Hepatic stellate cell (primary cell): Measurements from ENCODE around the gene PRAC1.

ENCODE experiments used
- DNase-seq: peaks from one replicate; pipeline ENCODE4 v3.0.0; 2011; ENCODE audit warnings: low spot score

Gene PRAC1

DNA sequence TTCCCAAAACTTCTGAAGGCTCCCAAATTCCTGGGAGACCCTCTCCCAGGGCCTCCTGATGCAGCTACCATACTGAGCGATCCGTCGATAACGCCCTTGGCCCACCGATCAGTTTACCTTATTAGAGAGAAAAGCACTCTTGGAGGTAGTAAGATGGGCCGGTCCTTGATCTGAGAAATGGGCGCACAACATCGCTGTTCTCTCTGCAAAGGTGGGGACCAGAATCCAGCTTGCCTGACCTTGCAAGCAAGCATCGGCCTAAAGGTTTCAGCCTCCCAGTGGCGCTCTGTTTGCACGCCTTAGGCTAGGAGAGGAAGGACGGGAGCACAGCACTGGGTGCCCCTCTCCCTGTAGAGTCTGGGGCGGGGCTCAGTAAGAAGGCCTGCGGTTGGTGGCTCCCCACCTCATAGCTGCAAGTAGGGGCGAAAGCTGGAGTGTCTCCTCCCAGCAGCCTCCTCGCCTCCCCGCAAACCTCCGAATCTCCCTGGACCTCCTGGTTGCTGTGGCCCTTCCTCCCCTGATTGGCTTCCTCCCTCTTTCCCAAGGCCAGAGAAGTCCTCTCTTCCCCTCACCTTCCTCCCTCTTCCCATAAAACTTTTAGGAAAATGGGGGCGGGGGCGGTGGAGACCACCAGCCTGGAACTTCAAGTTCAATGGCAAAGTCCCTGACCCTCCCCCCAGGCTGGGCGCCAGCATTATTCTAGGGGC, at the start of gene PRAC1:
TSS of gene PRAC1 (minus strand) at position 318 of the 707 bp plus-strand sequence. CDS start at position 192, 126 bp downstream.
- DNase-seq, result no peak

DNA sequence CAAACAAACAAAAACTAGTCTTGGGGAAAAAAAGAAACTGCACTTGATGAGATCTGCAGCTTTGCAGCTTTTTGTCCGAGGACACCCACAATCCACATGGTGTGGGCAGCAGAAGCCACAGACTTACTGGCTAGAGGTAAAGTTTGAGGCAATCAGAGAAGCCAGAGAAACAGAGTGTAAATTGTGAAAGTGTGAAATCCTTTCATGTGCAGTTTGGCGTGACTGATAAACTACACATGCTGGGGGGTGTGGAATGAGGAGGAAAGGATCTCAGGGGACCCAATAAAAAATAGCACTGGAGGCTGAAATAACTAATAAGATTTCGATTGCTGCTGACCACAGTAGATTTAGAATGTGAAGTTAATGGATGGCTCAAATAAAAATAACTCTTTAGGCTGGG, 48.6 kb upstream of the PRAC1 start:
- no peak for DNase-seq

DNA sequence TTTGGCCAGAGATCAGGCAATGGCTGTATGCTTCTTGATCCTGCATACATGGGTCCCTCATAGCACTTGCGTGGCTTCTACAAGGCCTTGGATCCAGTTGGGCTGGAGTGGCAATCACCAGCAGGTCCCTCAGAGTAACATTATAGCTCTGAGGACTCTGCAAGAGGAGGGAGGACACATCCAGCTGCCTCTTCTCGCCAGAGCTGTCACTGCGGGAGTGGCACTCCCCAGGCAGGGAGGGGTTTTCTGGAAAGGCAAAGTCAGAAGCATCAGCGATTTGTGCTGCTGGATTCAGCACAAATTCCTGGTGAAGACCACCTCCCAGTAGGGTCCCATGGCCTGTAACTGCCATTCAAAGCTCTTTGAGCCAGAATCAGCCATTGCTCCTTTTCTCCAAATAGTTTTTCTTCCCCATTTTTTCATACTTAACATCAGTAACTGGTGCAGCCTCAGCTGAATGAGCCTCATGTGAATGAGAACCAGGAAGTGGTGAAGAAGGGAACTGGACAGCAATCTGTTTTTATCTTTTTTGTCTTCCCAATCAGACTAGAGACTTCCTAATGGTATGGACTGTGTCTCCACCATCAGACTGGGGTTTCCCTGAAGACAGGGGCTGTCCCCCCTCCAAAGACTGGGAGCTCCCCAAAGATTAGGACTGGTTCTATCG, 46.8 kb upstream of the PRAC1 start:
- DNase-seq, result no peak

DNA sequence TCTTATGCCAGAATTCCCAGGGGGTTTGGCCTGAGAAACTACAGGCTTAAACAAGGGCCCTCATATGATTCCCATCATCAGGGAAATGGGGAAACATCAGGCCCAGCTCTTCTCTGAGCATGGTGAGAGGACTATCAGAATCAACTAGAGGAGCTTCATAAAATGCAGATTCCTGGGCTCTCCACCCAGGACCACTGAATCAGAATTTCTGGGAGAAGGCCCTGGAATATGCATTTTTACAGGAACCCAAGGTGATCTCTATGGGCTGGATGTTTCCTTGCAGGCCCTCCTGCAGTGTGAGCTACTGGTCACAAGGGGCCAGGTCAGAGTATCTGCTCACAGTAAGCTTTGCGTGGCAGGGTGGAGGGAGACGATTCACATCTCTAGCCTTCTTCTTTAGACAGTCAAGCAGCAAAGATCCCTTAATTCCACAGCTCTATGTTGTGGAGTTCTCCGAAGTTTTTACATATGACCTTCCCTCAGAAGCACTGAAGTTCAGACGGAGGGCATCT, 45.0 kb upstream of the PRAC1 start:
- no peak for DNase-seq

DNA sequence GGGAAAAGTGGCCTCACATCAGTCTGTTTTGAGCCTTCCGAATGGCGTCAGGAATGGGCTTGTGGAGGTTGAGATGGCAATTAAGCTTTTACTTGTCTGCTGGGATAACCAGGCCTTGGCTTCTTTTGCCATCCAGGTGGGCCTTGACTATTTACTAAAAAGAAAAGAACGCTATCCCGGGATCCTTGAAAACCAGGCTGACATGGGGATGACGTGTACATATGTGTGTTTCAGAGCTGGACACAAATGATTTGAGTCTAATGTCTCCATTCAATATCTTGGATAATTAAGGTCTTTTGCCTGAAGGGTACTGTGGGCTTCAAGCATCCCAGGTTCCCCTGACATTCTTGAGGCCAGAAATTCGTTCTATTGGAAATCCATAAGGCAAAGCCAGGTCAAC, 38.8 kb upstream of the PRAC1 start:
- no peak for DNase-seq

DNA sequence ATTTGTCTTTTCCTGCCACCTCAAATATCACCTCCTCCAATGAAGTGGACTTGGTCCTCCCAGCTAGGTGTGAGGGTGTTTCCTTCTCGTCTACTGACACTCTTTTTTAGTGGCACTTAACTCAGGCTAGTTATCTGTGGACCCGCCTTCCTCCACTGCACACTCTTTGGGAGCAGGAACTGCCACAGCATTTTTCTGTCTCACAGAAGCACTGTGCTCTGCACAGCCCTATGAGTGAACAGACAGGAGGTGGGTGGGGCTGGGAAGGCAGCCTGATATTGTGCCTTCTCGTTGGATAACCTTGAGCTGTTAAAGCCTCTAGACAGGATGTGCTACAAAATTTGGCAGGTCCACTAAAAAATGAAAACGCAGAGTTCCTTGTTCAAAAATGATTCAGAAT, 38.1 kb upstream of the PRAC1 start:
- DNase-seq, result no peak

DNA sequence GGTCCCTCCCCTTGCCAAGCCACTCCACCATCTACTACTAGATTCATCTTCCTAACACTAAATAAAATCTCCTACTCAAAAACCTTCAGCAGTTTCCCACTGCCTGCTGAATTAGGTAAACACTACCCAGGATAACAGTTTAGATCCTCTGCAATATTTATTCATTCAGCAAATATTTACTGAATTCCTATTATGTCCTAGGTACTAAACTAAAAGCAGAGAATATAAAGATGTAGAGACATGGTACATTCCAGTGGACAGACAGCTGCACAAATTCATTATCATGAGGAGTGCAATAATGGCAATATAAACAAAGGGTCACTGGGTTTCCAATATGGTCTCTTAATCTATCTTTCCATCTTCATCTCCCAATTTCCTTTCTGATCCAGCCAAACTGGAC, 37.0 kb upstream of the PRAC1 start:
- DNase-seq, result no peak

DNA sequence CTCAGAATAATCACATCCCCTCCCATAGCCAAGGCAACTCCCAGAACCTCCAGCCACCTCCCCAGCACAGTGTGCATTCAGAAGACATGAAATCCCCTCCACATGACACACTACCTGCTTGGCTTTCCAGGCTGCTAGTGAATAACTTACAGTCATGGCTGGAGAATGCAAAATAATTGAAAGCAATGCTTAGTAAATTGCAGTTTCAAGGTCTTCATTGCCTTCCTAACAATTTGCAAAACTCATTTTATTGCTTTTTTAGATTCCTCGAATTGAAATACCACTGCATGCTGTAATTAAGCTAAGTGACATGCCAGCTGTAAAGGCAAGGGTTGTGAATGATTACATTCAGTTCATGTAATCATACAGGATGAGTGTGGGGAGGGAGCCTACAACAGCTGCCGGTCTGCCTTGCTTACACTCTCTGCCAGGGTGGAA, 35.2 kb upstream of the PRAC1 start:
- no peak for DNase-seq

DNA sequence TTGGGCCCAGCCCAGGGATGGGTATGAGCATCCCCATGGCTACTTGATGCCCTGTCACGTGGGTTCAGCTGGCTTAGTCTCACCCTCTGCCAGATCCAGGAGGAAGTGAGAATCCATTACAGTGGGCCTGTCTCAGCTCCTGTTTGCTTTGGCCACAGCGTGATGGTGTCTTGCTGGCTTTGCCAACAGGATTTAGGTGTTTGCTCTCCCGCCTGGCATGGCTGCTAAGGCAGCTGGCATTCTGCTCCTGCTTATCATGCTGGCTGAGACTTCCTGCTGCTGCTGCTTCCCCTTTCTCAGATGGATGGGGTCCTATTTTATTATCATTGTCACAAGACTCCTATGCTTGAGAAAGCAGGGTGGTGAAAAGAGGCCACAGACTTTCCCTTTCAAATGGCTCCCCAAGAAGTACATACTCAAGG, 34.5 kb upstream of the PRAC1 start:
- DNase-seq, result no peak

DNA sequence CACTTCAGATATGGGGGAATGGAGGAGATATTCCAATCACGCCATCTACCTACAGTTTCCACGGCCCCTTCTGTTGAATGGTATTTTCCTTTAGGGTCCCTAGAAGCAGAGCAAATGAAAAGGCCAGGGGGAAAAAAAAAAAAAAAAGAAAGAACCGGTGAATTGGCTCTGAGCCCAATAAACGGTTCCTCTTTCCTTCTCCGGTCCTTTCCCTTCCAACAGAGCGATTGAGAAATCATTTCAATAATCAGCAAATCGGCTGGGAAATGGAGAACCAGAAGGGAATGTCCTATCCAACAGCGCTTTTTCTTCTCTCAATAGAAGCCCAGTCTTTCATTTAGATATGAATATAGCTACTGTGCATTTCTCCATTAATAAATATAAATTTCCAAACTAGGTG, 33.0 kb upstream of the PRAC1 start:
- DNase-seq, result no peak

DNA sequence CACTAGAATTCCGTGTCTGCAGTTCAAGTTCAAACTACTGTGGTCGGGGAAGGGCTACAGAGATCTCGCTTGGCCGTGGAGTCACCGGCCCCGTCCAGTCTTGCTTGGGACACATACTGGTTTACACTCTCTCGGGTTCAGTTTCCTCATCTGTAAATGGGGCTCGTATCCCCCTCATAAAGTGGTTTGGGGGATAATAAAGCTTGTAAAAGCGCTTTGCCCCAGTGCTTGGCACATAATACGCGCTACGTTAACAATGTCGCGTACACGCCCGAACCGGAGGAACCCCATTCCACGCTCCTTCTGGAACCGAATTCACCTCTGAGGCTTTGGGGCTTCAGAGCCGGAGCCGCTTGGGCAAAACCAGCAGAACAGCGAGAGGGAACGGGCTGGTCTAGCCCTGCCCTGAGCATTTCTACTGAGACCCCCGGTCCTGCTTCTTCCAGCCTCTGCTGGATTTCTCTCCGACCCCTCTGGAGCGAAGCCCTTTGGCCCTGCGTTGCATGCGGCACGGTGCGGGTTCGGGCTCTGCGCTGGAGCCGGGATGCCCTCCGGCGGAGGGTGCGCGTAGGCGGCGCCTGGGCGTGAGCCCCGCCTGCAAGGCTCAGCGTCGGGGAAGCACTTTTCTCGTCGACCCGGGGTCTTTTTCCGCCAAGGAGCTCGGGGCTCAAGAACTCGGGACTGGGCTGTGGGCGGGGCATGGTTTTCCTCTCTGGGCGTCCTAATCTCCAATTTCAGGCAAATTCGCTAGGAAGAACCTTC, 32.4 kb upstream of the PRAC1 start:
- DNase-seq, result no peak

DNA sequence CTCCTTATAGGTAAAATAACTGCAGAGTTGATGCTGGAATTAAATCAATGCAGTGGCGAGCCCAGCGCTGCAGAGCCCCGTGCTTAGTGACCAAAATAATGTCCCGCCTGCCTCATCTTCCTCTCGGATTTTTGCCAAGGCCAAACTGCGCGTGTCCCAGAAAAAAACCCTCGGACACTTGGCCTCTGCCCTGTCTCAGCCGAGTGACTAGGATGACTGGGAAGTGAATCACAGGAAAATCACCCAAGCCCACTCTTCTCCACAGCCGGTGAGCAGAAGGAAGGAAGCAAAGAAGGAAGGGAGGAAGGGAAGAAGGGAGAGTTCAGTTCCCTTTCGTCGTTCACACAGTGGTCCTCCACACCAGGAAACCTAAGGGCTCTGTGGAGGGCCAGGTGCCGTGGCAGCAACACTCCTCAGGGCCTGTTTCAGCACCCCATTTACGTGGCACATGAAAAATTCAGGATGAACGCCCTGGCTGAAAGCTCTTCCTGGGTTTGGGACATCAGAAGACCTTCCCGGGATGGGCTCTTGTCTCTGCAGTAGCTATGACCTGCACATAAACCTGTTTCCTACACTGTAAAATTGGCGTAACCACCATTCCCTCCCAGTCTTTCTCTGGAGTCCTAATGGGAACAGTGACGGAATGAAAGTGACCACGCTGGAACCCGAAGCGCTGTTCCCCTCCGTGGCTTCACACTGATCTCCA, 31.6 kb upstream of the PRAC1 start:
- DNase-seq, result peak; percentile 41

DNA sequence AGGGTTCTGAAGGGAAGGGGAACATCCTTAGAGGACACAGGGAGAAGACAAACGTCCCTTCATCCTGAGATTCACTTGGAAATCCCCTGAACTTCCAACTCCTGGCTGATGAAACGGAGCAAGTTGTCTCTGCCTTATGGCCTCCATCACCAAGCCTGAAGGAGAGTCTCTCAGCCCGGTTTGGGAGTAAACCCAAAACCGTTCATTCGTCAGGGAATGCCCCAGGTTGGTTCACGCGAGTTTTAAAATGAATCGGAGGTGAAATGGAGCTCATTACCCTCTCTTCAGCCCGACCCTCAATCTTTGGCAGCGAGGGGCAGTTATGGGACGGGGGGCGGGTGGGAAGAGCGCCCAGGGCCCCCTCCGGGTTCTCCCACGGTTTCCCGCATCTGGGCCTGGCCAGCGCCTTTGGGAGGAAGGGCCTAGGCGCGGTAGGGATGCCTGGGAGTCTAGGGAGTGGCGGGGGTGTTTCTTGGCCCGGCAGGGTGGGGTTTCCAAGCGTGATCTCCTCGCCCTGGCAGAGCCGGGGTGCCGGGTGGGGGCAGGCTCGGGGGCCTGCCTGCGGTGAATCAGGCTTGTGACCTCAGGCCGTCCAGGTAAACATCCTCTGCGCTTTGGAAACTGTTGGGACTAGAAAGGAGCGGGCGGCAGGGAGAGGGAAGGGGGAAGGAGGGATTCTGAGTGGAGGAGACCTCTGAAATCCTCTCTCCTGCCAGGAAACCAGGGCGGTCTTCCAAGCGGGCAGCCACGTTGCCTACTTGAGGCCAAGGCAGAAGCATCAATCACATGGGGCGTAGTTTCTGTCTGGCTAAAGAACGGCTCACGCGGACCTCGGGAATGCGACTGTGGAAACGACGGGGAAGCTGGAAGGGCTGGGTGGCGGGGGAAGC, 30.3 kb upstream of the PRAC1 start:
- no peak for DNase-seq

DNA sequence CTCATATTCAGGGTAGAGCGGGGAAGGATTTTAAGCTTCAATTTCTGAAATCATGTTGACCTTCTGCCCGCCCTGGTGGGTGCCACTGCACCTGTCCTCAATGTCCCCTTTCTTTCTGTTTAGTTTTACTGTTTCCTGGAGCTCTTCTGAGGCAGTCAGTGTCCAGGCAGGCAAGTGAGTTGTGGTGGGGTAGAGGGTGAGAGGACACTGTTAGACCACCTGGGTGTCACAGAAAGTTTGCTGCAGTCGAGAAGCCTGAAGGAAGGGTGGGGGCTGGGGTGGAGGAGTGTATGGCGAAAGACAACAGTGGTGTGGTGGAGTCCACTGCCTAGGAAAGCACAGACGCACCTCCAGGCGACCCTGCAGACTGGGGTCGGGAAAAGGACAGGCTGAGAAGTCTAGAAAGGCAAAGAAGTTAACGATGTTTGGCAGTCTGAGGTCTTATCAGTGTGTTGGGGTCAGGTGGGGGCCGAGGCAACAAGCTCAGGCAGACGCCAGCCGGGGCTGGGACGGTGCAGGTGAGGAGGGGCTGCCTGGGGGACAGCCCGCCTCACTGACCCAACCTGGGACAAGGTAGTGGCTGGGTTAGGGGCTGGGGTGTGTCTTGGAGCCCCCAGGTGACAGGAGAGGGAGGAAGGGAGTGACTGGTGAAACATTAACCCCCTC, 29.5 kb upstream of the PRAC1 start:
- DNase-seq, result no peak

DNA sequence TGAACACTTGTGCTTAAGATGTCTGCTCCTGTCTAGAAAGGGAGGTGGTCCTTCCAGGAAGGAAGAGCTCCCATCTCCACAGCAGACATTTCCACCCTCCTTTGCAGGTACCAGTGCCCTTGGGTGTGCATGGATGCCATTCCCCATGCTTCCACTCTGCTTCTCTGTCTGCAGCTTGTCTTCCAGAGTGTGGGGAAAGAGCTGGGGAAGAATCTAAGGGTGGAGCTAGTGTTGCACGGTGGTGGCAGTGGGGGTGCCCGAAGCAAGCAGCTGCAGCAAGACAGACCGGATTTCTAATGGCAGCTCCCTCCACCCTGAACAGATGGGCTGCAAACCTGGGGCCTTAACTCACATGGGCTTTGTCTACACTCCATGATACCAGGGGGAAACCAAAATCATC, 28.9 kb upstream of the PRAC1 start:
- DNase-seq, result no peak

DNA sequence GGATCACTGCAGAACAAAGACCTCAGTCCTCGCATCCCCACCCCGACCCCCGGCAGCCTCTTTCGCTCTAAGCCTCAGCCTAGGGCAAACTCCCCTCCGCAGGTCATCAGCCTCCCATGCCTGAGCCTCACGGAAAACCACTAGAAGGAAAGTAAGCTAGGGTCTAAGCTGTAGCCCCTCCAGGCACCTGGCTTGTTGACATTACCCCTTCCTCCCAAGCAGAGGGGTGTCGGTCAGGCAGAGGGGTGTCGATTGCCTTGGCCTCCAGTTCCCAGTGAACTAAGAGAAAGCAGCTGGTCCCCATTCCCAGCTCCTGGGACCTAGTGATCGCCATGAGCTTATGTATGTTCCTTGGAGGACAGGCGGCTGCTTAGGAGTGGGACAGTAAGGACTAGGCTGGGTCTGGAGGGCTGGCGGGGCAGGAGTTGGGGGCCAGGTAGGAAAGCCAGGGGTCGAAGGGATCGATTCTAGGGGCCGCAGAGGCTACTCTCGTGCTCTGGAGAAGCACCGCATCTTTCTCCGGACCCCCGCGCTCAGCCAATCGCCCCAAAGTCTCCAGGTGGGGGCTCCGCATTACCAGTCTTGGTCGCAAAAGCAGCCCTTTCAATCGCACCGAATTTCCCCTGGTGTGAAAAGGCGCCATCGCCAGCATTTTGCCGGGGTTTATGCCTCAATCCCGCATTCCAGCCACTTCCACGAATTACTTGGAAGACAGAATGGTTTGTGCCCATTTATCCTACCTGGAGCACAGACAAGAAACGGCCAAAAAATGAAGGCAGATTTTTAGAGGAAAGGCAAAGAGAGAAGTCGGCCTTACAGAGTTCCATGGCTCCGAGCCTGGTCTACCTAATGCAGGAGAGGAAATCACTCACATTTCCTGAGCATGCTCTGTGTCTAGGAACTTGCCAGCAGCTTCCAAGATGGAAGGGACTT, 27.6 kb upstream of the PRAC1 start:
- DNase-seq, result no peak

DNA sequence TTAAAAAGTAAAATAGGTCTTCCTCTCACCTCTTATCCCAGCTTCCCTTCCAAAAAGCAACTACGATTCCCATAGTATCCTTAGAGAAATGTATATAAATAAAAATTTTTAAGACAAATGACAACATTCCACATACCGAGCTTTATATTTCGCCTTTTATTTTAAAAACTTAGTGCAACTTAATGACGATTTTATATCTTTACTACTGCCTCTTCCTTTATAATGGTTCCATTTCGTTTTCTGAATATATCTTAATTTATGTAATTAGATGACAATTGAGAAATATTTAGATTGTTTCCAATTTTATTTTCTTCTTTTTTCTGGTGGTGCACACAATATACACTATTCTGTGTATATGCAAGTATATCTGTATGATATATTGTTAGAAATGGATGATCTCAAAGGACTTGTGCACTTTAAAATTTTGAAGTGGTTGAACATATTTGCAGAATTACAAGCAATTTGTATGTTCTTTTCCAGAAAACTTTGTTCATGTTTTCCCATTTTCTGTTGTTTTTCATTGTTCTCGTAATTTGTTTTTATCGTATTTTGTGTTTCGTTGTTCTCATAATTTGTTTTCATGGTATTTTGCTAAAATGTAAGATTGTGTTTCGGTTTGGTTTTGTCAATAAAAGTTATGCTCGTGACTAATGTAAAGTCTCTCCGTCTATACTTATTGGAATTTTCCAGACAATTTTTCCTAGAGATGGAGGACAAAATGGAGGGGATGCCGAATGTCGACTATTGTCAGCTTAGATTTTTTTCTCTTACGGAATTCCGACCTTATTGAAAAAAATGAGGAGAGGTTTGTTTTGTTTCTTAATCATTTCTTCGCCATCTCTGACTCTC, 26.6 kb upstream of the PRAC1 start:
- no peak for DNase-seq
